Keratinocyte (primary cell): Measurements from ENCODE around the gene PCDHGA11.

Source experiments
- EZH2 ChIP-seq: IDR thresholded peaks from one replicate; pipeline ENCODE4 v1.6.1; 2012; ENCODE audit warnings: inconsistent platforms, mild to moderate bottlenecking, low read length, moderate library complexity
- TF ChIP-seq, protein P1 (sequence below), 3 experiments: IDR thresholded peaks in 1 of 3; conservative IDR thresholded peaks in 1 of 3; optimal IDR thresholded peaks in 1 of 3; 2 replicates in 2 of 3; 3 replicates in 1 of 3; pipeline versions ENCODE3 to v1.5.1; 2011; ENCODE audit warnings: low read length in 3 of 3, mild to moderate bottlenecking in 3 of 3, moderate library complexity in 2 of 3, control low read depth in 1 of 3, inconsistent platforms in 1 of 3; ENCODE audit not compliant: insufficient read depth in 2 of 3; ENCODE audit errors: extremely low read depth in 1 of 3

DNA sequence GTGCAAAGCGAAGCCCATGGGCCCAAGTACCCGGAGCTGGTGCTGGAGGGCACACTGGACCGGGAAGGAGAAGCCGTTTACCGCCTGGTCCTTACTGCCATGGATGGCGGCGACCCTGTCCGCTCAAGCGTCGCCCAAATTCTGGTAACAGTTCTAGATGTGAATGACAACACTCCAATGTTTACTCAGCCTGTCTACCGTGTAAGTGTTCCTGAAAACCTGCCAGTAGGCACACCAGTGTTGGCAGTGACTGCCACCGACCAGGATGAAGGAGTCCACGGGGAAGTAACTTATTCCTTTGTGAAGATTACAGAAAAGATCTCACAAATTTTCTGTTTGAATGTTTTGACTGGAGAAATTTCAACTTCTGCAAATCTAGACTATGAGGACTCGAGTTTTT is 46.2 kb upstream of the PCDHGA11 start:
- TF ChIP-seq, protein P1, sequence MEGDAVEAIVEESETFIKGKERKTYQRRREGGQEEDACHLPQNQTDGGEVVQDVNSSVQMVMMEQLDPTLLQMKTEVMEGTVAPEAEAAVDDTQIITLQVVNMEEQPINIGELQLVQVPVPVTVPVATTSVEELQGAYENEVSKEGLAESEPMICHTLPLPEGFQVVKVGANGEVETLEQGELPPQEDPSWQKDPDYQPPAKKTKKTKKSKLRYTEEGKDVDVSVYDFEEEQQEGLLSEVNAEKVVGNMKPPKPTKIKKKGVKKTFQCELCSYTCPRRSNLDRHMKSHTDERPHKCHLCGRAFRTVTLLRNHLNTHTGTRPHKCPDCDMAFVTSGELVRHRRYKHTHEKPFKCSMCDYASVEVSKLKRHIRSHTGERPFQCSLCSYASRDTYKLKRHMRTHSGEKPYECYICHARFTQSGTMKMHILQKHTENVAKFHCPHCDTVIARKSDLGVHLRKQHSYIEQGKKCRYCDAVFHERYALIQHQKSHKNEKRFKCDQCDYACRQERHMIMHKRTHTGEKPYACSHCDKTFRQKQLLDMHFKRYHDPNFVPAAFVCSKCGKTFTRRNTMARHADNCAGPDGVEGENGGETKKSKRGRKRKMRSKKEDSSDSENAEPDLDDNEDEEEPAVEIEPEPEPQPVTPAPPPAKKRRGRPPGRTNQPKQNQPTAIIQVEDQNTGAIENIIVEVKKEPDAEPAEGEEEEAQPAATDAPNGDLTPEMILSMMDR (optimal IDR thresholded peaks at IDR 0.05 in 1 of 3, IDR thresholded peaks at IDR 0.05 in 1 of 3, conservative IDR thresholded peaks at IDR 0.05 in 1 of 3; ENCODE audit: extremely low read depth in 1 of 3, insufficient read depth in 2 of 3, low read length in 3 of 3) = no peak
- TF ChIP-seq EZH2 = no peak
